Esophagus muscularis mucosa (tissue), 4 donors: ENCODE measurements around the gene RAB11FIP4. TPM values are rescaled to one million over a fixed set of nuclear protein-coding genes. Genes with fewer than 3 reads are reported as not detected.

Experiments
- DNase-seq: peaks from one replicate; pipeline ENCODE4 v3.0.0-alpha.2; 2017; ENCODE audit errors: extremely low spot score
- H3K27ac ChIP-seq, 4 donors: fragments of 200-600 bp; sonication (generic); replicated peaks in 1 of 4; 1 replicate in 3 of 4; 2 replicates in 1 of 4; pipeline ENCODE4 v1.5.1; 2016 to 2019; ENCODE audit warnings: mild to moderate bottlenecking in 1 of 4
- H3K27me3 ChIP-seq, 4 donors: fragments of 200-600 bp; sonication (generic); one replicate each; pipeline versions ENCODE4 v1.5.1 to v1.6.0; 2016 to 2019
- H3K36me3 ChIP-seq, 4 donors: fragments of 200-600 bp; sonication (generic); one replicate each; pipeline ENCODE4 v1.5.1; 2016 to 2019
- H3K4me1 ChIP-seq, 4 donors: fragments of 200-600 bp; sonication (generic); one replicate each; pipeline ENCODE4 v1.5.1; 2016 to 2019
- H3K4me3 ChIP-seq, 4 donors: fragments of 200-600 bp; sonication (generic); 1 replicate in 2 of 4; 2 replicates in 2 of 4; pipeline ENCODE4 v1.5.1; 2016 to 2019; ENCODE audit warnings: mild to moderate bottlenecking in 4 of 4, moderate library complexity in 1 of 4
- H3K9me3 ChIP-seq, 4 donors: fragments of 200-600 bp; sonication (generic); 1 replicate in 3 of 4; 2 replicates in 1 of 4; pipeline ENCODE4 v1.5.1; 2016 to 2019
- CTCF ChIP-seq, 3 experiments: fragments of 200-600 bp in 2 of 3; fragments of 450-650 bp in 1 of 3; sonication (generic) in 2 of 3; IDR thresholded peaks; one replicate each; pipeline ENCODE4 v1.5.1; 2017 to 2019; ENCODE audit warnings: antibody characterized with exemption in 3 of 3, mild to moderate bottlenecking in 2 of 3, moderate library complexity in 1 of 3
- EP300 ChIP-seq: sonication (generic); formaldehyde crosslinking; IDR thresholded peaks from one replicate; pipeline ENCODE4 v1.6.1; 2017; ENCODE audit warnings: antibody characterized with exemption
- POLR2A ChIP-seq: fragments of 450-650 bp; IDR thresholded peaks from one replicate; pipeline ENCODE4 v1.6.1; 2017; ENCODE audit warnings: antibody characterized with exemption, moderate library complexity, mild to moderate bottlenecking, low read depth
- POLR2AphosphoS5 ChIP-seq, 2 donors: sonication (generic); formaldehyde crosslinking; IDR thresholded peaks; one replicate each; pipeline ENCODE4 v1.6.1; 2017; ENCODE audit warnings: antibody characterized with exemption in 2 of 2
- WGBS: methylation state at CpG from one replicate; pipeline ENCODE4 v1.1.5; 2018; 5-methylcytosine and 5-hydroxymethylcytosine counted together
- intact Hi-C: fragments of 100-400 bp; cut with DNase I; formaldehyde crosslinking; loops from one replicate; pipeline ENCODE4 v1.15.1; 2023
- total RNA-seq, 4 donors: library from RNA; depleted of rRNA; stranded (reverse); fragments of >200 nt; gene quantifications; one replicate each; pipeline versions ENCODE4 v1.1.0 to v1.2.1, GENCODE V29; 2016

RAB11FIP4 gene
- total RNA-seq, 4 donors from 2014 or later, result 0.75 to 2.3 (median 1.7) TPM

- 87% methylated on average over 7 of the region's 7 CpGs for WGBS
- Histone ChIP-seq H3K27ac (no peak overlapping the region), H3K36me3 (no peaks in the 10 kb centered on the region), H3K9me3 (no peaks in the 10 kb centered on the region), H3K4me1 (no peaks in the 10 kb centered on the region), H3K27me3 (no peaks in the 10 kb centered on the region), H3K4me3 (no peak overlapping the region)
- no peak for TF ChIP-seq EP300
- no peak for TF ChIP-seq POLR2AphosphoS5 (IDR thresholded peaks at IDR 0.05)
- TF ChIP-seq POLR2A, result no peak
- TF ChIP-seq CTCF (IDR thresholded peaks at IDR 0.05), result no peak
- DNase-seq, result no peak
- intact Hi-C loops, result no loop called here
Measured at GRCh38 chr17:31443386-31443785, 51.9 kb downstream of the RAB11FIP4 start.

GRCh38 chr17:31444026-31444425 lies 52.6 kb downstream of the RAB11FIP4 start:
- no peaks in the 10 kb centered on the region for H3K27me3 ChIP-seq
- no peak overlapping the region for H3K4me3 ChIP-seq
- DNase-seq, result no peak
- intact Hi-C loops, result no loop called here
- H3K4me1 ChIP-seq, result no peaks in the 10 kb centered on the region
- WGBS, result 89% methylated on average over 2 of the region's 2 CpGs
- TF ChIP-seq POLR2A, result no peak
- TF ChIP-seq EP300, result no peak
- no peak for TF ChIP-seq POLR2AphosphoS5 (IDR thresholded peaks at IDR 0.05)
- TF ChIP-seq CTCF (IDR thresholded peaks at IDR 0.05), result no peak
- no peaks in the 10 kb centered on the region for H3K9me3 ChIP-seq
- H3K36me3 ChIP-seq, result no peaks in the 10 kb centered on the region
- H3K27ac ChIP-seq, result no peak overlapping the region

- Histone ChIP-seq H3K27me3 (no peaks in the 10 kb centered on the region), H3K9me3 (no peaks in the 10 kb centered on the region), H3K36me3 (no peaks in the 10 kb centered on the region), H3K27ac (no peak overlapping the region), H3K4me3 (no peak overlapping the region), H3K4me1 (no peaks in the 10 kb centered on the region)
- WGBS, result 79% methylated on average over 13 of the region's 13 CpGs
- intact Hi-C loops, result no loop called here
- DNase-seq, result no peak
- TF ChIP-seq EP300, result no peak
Measured at GRCh38 chr17:31446195-31446967, 54.9 kb downstream of the RAB11FIP4 start.

- H3K27me3 ChIP-seq, result no peaks in the 10 kb centered on the region
- intact Hi-C loops, result no loop called here
- H3K4me1 ChIP-seq, result no peaks in the 10 kb centered on the region
- H3K36me3 ChIP-seq, result no peaks in the 10 kb centered on the region
- WGBS, result 74% methylated on average over 5 of the region's 5 CpGs
- TF ChIP-seq EP300, result no peak
- no peak for TF ChIP-seq POLR2A
- no peak for TF ChIP-seq CTCF (IDR thresholded peaks at IDR 0.05)
- no peak for TF ChIP-seq POLR2AphosphoS5 (IDR thresholded peaks at IDR 0.05)
- no peaks in the 10 kb centered on the region for H3K9me3 ChIP-seq
- DNase-seq, result no peak
- no peak overlapping the region for H3K27ac ChIP-seq
- H3K4me3 ChIP-seq, result no peak overlapping the region
Measured at GRCh38 chr17:31448467-31449077, 57.1 kb downstream of the RAB11FIP4 start.

GRCh38 chr17:31449111-31449510 lies 57.6 kb downstream of the RAB11FIP4 start:
- DNase-seq, result no peak
- WGBS, result 84% methylated on average over 7 of the region's 7 CpGs
- Histone ChIP-seq H3K36me3 (no peaks in the 10 kb centered on the region), H3K27me3 (no peaks in the 10 kb centered on the region), H3K27ac (no peak overlapping the region), H3K4me1 (no peaks in the 10 kb centered on the region), H3K4me3 (no peak overlapping the region), H3K9me3 (no peaks in the 10 kb centered on the region)
- intact Hi-C loops, result no loop called here
- TF ChIP-seq POLR2AphosphoS5 (IDR thresholded peaks at IDR 0.05) (no peak), POLR2A (no peak), EP300 (no peak), CTCF (IDR thresholded peaks at IDR 0.05) (no peak)
